T47D (cell line): ENCODE measurements around the gene CLTC.

Experiments used
- DNase-seq, 2 experiments: peaks; one replicate each; pipeline versions ENCODE4 v3.0.0 to v3.0.0-alpha.2; 2011 to 2012; ENCODE audit warnings: low read depth in 1 of 2, low spot score in 1 of 2
- JUND ChIP-seq: IDR thresholded peaks from 2 replicates; pipeline ENCODE4 v1.6.1; 2012; ENCODE audit warnings: low read depth
- in situ Hi-C: cut with HindIII; loops from 2 replicates; pipeline ENCODE4 v1.10.0; 2016; ENCODE audit warnings: low sequenced_read_pairs, low pct_unique_long_range_greater_than_20kb

Gene CLTC

DNA sequence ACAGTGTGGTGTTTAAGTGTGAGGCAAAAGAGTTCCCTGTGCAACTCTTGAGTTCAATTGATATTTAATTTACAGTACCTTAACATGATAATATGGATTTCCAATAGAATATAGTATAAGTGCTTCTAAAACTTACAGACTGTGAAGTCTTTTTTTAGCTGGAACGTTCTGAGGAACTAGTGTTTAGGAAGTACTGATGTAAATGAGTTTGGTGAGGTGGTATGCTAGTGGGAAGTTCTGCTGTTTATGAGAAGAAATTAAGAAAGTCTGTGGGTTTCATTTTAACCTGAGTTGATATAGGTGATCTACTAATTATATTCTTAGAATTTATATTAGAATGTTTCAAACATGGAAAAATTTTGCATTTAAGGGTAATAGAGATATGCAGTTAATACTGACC is 55.5 kb downstream of the CLTC start:
- no peak for TF ChIP-seq JUND
- in situ Hi-C loops: no loop called here
- no peak for DNase-seq

DNA sequence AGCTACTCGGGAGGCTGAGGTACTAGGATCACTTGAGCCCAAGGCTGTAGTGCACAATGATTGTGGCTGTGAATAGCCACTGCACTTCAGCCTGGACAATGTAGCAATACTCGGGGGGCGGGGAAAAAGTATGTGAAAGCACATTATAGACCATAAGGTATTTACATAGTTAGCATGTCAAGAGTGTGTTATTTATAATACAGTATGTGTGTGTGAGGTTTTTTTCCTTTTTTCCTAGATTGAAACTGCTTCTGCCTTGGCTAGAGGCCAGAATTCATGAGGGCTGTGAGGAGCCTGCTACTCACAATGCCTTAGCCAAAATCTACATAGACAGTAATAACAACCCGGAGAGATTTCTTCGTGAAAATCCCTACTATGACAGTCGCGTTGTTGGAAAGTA is 57.0 kb downstream of the CLTC start:
- TF ChIP-seq JUND: no peak
- no peak for DNase-seq
- in situ Hi-C loops: no loop called here

DNA sequence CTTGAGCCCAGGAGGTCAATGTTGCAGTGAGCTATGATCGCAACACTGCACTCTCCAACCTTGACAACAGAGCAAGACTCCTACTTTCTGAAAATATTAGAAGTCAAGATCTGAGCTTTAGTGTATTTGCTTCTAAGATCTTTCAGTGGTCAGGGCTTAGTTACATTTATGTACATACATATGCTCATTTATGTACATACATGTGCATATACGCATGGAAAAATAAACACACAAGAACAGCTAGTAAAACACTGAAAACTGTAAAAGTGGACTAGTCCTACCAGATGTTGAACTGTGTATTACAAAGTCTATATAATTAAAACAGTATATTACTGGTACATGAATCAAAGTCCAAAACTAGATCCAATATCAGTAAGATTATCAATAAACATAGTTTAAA is 59.2 kb downstream of the CLTC start:
- no peak for DNase-seq

DNA sequence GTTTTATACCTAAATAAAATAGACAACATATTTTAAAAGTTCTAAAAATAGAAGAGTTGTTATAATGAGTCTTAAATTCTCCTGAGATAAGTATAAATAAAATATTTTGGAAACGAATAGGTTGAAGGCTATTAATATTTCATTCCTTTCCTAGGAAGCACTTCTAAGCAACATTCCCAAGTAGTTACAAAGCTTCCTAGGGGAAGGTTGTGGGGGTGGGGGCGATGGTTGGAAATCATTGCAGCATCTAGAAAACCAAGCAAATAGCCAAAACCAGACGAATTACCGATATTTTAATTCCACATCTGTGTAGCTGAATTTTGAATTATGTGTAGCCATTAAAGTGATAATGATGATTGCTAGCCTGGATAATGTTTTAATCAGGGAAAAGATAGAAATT is 60.6 kb downstream of the CLTC start:
- TF ChIP-seq JUND: no peak
- in situ Hi-C loops: no loop called here
- no peak for DNase-seq

More for the DNA sequence above, 59.2 kb downstream of the CLTC start:
- no peak for TF ChIP-seq JUND
- in situ Hi-C loops: no loop called here

DNA sequence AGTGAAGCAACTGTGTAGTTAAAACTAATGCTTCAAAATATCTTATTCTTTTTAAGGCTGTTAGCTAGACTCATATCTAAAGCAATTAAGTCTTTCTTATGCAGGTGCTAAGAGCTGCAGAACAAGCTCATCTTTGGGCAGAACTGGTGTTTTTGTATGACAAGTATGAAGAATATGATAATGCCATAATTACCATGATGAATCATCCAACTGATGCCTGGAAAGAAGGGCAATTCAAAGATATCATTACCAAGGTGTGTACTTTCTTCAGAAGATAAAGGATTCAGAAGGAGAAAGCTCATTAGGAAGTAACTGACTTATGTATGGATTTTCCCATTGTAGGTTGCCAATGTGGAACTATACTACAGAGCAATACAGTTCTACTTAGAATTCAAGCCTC is 63.6 kb downstream of the CLTC start:
- in situ Hi-C loops: no loop called here
- DNase-seq: no peak
- TF ChIP-seq JUND: no peak

DNA sequence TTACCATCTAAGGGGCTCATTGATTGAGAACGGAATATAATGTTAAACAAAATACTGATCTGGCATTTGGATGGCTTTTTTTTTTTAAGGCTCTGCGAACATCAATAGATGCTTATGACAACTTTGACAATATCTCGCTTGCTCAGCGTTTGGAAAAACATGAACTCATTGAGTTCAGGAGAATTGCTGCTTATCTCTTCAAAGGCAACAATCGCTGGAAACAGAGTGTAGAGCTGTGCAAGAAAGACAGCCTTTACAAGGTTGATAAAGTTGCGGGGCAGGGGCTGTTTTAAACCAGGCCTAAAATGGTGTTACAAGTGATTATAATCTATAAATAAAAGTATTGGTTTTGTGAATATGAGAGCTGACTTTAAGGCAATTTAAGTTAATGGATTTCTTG is 65.3 kb downstream of the CLTC start:
- TF ChIP-seq JUND: no peak
- in situ Hi-C loops: no loop called here

DNA sequence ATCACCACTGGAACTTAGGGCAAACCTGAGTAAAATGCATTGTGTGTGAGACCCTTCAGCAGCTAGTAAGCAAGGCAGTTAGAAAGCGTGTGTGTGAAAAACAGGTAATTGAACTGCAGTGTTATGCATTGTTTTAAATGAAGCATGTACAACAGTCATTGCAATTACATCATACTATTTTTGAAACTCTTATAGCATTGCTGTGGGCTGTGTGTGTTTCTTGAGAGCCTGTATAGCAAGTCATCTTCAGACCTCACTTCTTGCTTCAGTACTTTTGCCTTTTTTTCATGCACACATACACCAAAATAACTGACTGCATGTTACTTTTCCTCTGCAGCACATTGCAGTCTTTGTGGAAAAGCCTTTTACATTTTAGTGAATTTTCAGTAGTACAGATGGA is 68.3 kb downstream of the CLTC start:
- in situ Hi-C loops: no loop called here
- no peak for TF ChIP-seq JUND
- DNase-seq: no peak

More for the DNA sequence above, 65.3 kb downstream of the CLTC start:
- DNase-seq: no peak

DNA sequence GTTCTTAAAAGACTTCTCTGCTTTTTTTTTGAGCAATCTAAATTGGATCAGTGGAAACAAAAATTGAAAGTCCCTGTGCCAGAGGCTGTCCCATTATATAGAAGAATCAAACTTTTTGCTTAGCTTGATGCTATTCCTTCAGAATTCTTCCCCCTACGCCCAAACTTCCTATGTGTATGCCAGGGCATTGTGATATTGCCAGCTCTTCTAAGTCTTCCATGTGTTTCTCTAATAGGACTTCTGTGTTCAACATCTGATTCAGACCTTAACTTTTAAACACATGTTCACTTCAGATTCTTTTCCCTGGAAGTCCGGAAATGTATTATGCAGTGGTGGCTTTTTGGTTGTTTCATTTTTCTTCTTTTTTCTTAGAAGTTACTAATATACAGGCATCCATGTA is 68.8 kb downstream of the CLTC start:
- TF ChIP-seq JUND: no peak
- in situ Hi-C loops: no loop called here
- DNase-seq: no peak

DNA sequence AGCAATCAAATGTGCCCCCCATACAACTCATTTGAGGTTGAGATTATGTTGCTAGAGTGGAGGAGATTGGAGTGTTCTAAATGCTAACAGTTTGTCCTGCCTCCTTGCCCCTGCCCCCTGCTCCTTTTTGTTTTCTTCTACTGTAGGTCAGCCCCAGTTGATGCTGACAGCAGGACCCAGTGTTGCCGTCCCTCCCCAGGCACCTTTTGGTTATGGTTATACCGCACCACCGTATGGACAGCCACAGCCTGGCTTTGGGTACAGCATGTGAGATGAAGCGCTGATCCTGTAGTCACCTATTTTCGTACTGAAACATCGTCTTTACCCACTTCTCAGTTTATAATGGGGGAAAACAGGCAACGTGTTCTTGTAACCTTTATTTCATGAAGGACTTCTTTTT is 73.9 kb downstream of the CLTC start:
- no peak for DNase-seq
- no peak for TF ChIP-seq JUND
- in situ Hi-C loops: no loop called here

DNA sequence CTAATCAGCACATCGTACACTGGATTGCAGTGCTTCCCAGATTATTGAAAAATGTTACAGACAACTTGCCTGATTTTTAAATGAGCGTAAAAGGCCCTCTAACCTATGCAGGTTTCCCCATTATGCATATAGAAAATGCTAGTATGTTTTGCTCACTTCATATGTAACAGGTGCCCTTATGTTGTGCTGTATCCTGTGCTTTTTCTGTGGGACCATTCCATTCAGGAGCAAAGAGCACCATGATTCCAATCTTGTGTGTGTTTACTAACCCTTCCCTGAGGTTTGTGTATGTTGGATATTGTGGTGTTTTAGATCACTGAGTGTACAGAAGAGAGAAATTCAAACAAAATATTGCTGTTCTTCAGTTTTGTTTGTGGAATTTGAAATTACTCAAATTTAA is 74.6 kb downstream of the CLTC start:
- in situ Hi-C loops: no loop called here
- no peak for DNase-seq
- TF ChIP-seq JUND: no peak

DNA sequence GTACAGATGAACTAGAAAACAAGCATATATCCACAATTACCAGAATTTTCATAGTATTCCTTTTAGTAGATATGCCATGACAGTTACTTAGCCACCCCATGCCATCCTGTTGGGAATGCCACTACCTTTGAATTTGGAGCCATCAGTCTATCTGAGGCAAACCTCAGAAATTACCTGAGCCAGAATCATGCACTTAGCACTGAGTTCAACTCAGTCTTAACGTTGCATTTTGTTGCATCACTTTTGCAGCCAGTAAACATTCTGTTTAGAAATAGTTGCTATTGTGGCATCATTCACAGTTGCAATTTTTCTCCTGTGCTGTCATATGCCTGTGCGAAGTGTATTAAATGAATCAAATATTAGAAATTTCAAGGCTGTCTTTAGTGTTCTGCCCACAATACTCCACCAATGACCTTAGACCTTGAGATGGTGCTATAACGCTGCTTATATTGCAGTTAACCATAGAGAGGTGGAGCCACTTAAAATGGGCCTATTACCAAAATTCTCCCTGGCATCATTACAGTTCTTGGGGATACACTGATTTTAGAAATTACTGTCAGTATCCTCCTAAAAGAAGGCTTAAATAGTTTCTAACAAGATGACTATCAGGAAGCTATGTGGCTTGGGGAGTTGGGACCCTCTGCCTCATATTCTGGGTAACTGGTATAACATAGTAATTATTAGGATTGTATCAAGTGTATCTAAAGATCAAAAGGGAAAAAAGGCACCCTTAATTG is 76.4 kb downstream of the CLTC start:
- peak in 1 of 2 experiments; percentile 15 for DNase-seq
- in situ Hi-C loops: no loop called here
- TF ChIP-seq JUND: no peak

DNA sequence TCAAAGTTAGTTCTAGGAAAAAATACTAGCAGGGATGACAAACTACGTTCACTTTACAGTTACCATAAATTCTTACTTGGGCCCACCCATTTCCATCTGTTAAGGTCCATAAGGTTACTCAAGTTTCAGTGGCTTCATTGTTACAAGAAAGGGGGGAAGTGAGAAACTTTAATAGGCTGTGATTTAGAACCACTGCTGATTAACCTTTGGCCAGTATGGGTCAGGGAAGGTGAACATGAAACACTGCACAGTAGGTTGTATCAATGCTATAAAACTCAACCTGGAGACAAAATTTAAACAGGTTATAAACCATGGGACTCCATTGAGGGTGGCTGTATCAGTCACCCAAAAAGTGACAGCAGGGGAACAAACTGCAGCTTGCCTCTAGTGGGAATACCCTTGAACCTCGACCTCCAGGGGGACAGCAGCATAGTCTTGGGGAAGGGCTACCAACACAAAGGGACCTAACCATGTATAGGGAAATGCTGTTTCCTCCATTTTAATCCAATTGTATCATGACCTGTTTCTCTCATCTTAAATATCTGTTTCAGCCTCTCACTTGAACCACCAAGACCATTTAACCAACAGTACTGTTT is 77.1 kb downstream of the CLTC start:
- DNase-seq: no peak

DNA sequence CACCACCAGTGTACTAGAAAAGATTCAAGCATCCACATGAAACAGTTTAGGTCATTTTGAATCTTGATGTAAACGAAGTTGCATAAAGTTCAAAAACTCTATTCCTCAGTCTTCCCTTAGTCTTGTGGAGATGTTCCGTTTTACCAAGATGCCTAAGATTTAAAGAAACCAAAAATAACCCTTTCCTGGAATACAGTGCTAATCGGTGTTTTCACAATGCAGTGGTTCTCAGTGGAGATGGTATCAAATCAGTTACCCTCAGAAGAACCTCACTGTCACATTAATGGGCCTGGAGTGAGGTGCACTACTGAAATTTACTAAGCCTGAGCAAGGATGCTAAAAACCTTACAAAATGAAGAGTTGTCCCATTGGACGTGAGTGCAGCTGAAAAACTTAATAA is 78.4 kb downstream of the CLTC start:
- no peak for TF ChIP-seq JUND
- DNase-seq: no peak
- in situ Hi-C loops: no loop called here

More for the DNA sequence above, 77.1 kb downstream of the CLTC start:
- no peak for TF ChIP-seq JUND
- in situ Hi-C loops: no loop called here

DNA sequence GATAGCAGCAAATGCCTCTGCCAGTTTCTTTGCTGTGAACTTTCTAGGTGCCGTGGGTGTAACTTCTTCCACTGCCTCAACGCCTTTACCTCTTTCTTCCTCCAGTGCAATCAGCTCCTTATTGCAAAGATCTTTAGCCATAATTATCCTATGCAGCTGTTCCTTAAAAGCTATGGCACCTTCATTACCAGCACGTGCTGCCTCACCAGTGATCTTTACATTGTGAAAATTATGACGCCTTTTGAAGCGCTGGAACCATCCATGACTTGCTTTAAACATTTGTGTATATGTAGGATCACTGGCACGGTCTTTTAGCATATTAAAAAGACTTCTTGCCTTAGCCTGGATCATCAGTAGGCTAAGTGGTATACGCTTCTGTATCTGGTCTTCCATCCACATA is 79.5 kb downstream of the CLTC start:
- TF ChIP-seq JUND: no peak
- in situ Hi-C loops: no loop called here
- DNase-seq: no peak
